HG02970 (cell line): Measurements from ENCODE around the gene PARD3.

Experiments
- ATAC-seq: cut with Tn5 transposase; IDR thresholded peaks from one replicate; pipeline ENCODE4 v1.9.1; 2021; ENCODE audit warnings: mild to moderate bottlenecking, moderate library complexity, moderate number of reproducible peaks; ENCODE audit not compliant: unreplicated experiment, low FRiP score

Gene PARD3

DNA sequence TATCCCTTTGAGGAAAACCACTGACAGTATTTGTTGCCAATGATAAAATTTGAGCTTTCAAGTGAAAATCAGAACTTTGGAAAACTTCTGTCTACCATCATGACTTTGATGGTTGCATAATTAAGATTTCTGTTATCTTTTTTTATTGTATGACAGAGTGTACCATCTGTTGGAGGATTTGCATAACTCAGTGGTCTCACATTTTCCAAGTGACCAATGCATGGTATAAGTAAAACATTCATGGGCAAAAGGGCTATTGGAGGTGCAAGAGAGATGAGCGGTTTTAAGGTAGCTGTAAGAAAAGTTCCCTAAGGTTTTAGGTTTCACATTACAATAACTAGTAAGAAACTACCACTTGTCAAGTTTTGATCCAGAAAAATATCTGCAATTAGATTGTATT lies 625.3 kb downstream of the PARD3 start:
- ATAC-seq = no peak

DNA sequence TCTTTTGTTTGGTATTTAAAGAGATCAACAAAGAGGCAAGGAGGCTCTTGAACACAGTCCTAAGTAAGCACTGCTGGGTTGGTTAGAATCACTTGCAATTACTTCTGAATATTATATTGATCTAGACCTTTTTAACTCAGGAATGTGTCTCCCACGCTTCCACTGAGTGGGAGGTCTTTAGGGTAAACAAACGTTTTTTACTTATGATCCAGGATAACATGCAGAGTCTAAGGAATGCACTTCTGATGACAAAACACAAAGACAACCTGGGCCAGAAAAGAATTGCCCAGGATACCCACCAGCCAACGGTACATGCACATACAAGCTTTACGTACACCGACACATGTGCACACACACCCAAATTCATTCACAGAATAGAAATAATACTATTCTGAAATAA lies 626.9 kb downstream of the PARD3 start:
- no peak for ATAC-seq

DNA sequence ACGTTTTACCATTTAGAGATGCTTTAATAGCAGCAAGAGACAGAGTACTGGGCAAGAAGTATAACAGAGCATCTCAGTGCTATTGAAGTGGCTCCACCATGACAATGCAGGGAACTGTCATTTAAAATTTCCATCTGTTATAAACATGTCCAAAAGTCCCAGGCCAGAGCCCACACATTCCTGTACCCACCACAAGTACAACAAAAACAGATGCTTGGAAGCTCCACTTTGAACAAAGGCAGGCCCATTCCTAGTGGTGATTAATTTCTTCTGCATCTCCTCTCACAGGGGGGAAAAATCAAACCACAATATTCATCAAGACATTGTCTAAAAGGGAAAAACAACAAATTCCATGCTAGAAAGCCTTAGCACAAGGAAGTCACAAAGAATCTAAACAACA lies 627.9 kb downstream of the PARD3 start:
- ATAC-seq = no peak

DNA sequence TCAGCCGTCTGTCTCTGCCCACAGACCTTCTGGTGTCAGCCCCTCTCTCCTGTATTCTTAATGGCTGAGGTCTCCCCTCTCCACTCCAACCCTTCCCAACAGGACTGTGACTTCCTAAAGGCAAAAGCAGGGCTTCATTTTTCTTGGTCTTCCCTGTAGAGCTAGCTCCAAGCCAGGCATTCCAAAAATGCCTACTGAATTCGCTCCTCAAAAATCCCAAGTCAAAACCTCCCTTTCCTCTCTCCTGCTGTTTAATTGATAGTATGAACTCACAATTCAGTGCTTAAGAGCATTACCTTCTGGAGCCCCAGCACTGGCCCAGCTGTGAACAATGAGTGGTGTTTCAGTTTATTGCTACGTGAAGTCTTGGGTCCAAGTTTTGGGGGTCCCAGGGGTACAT lies 628.4 kb downstream of the PARD3 start:
- no peak for ATAC-seq

DNA sequence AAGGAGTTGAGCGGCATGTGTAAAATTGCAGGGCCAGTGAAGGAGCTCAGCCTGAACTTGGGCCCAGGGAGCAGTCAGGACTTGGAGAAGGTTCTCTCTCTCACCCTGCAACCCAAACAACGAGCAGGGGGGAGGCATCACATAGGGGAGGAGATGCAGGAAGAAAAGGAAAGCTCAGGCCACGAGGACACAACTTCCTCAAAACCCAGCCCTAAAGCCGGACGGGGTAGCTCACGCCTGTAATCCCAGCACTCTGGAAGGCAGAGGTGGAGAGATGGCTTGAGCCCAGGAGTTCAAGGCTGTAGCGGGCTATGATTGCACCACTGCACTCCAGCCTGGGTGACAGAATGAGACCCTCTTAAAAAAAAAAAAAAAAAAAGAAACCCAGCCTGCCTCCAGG lies 629.1 kb downstream of the PARD3 start:
- no peak for ATAC-seq

DNA sequence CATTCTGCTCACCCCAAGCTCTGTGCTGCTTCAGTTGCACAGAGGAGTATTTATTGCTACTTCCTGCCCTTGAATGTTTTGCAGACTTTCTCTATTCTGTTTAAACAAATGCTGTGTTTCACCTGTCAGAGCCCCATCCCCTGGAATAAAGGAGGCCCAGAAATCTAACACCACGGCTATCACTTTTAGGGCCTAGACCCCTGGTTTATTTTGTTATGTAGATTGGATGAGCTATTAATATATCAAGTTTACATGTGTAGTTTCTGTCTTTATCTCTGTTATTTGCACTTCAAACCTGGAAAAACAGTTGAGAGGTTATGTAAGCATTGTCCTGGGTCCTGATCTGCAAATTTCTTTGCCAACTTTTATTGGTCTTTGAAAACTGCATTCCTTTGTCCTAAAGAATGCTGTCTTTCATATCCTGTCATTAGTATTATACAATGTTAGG lies 630.1 kb downstream of the PARD3 start:
- ATAC-seq = no peak

DNA sequence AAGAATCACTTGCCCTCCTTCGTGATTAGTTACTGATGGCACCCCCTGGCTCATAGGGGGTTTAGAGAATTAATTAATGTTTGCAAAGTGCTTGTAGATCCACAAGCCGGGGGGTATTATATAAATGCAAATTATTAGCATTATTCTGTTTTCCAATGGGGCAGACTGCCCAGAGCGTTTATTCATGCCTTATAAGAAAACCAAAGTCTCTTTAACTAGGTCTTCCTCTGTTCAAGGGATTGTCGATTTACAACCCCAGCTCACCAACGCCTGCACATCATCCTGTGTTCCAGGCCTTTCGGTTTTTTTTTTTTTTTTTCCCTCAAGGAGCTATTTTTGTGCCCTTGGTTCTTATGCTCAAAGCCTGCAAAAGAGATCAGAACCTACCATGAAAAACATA lies 630.7 kb downstream of the PARD3 start:
- no peak for ATAC-seq

DNA sequence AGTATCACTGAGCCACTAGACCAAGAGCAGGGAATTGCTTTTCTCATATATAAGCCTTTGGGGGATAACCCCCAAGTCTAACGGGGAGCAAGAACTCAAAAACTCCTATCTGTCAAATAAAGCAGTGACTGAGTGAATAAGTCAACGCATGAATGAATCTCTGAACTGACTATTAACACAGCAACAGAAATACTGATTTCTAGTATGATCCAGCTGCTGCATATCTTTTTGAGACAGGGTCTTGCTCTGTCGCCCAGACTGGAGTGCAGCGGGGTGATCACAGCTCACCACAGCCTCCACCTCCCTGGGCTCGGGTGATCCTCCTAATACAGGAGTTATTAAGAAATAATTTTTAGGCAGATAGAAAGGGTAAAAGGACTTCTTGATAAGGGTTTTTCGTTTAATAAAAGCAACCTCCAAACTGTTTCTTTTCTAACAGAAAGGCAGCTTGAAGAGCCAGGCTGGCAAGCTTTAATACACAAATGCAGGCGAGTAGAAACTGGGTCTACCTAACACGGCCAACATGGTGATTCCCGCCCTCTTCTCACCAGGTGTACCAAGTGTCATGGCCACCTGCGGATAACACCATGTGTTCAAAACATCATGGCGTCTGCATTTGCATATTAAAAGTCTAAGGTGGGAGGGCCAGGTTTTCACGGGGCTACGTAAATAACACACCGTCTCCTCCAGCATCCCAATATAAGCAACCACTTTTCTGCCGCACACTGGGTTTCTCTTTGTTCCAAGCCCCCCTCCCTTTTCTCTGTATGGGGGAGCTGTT lies 631.9 kb downstream of the PARD3 start:
- ATAC-seq = no peak

DNA sequence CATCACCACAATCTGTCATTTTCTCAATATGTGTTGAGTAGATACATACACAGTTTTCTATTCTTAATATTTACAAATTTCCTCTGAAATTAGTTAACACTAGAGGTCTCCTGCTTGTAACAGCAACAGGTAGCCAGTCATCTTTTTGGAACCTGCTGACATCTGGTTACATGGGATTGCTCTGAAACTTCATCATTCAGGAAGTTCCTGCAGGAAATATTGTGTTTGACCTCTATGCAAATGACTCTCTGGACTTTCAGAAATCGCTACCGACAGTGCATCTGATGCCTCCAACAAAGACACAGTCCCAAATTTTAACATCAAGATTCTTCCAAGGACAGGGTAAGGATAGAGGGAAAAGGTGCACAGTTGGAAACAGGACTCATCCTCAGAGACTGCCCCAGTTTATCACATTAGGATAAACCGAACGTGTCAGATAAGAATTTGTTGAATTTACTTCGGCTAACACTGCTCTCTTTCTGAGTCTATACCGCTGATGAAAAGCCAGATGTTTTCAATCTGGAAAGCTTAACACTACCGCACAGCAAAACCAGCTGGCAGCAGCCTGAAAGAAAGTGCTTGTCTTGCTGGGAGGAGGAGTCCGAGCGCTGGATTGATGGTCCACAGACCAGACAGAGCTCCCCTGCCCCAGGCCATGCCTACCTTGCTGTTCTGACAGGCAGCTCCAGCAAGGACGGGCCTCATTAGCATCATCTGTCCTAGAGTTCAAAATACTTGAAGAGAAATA lies 633.4 kb downstream of the PARD3 start:
- ATAC-seq = no peak

DNA sequence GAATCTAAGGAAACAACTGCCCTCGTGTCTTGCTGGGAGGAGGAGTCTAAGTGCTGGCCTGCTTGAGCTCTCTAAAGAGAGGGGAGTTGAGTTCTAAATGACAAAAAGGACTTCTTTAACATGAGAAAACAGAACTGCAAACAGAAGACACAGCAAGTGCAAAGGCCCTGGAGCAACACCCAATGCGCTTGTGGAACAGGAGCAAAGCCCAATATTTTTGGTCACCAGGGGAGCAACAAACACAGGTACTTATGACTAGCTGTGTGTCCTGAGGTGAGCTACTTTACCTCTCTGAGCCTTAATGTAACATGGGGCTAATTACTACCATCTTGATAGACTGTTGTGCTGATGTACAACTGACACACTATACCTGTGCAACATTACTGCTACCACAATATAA lies 634.3 kb downstream of the PARD3 start:
- ATAC-seq = no peak

DNA sequence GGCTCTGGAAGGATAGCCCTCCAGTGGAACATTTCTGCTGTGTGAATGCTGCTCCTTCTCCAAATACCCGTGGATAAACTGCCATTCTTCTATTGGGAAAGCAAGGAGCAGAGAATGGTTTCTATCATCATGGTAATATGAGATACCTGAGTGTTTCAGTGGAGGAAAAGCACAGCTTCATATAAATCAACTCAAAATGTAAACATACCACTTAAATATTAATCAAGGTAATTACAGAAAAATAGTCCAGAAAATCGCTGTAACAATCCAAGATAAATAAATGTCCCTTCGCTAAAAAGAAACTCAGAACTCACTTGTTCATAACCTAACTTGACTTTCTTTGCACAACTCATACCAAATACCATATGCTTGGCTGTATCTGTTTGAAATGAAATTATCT lies 635.8 kb downstream of the PARD3 start:
- ATAC-seq = no peak

DNA sequence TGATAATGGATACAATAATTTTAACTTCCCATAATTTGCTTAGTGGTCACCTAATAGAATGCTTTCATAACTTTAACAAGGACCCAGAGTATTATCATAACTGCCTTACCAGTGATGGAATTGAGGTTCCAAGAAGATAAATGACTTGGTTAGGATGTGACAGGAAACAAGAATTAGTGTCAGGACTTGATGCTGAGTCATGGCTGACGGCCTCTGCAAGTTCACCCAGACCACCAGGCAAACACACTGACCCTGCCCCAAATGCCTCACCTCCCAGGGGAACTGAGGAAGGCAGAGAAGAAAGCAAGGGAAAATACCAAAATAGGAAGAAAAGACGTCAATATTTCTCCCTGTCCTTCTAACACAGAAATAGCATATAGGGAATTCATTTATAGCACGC lies 636.3 kb downstream of the PARD3 start:
- no peak for ATAC-seq

DNA sequence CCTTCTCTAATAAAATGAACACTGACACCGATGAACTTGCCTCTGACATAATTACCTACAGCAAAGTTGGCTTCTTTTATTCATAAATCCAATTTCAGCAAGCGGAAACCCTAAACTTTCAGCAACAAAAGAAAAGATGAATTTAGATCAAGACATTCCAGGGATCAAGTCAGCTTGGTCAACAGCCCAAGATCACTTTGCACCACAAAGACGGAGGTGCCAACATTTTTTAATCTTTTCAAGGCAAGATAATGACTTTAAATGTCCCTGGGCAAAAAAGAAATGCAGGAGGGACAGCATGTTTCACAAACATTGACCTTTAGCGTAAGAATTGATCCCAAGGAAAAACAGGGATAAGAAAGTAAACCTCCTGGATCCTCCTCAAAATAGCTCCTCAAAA lies 636.9 kb downstream of the PARD3 start:
- ATAC-seq = no peak

DNA sequence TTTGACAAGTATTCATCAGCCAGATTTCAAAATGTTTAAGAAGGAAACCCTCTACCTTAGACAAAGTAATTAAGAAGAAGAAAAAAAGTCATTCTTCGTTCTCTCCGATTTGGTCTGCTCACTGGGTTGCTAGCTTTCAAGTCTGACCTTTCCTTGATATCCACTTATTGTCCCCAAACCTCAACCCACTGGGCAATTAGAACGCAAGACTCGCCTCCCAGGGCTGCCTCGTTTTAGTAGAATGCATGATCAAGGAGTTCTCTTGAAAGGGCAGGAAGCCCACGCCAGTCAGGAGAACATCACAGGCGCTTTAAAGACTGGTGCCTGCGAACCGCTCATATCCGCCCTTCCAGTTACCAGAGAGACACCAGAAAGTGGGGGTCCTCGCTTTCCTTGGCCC lies 637.7 kb downstream of the PARD3 start:
- no peak for ATAC-seq

DNA sequence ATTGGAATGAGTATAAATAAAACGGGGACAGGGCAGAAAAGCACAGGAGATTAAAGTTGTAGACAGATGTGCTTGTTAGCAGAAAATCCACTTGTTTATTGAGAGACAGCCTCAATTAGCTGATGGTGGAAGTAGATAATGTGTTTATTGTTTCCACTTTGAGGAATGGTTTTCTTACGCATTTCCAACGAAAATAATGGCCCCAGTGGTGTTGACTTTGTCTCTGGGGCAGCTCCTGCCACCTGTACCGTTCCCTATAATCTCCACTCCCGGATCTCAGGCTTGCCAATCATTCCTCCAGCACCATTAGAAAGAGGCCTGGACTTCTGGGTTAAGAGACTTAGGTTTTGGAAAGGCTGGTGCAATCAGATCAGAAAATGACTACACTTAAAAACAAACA lies 638.7 kb downstream of the PARD3 start:
- no peak for ATAC-seq

DNA sequence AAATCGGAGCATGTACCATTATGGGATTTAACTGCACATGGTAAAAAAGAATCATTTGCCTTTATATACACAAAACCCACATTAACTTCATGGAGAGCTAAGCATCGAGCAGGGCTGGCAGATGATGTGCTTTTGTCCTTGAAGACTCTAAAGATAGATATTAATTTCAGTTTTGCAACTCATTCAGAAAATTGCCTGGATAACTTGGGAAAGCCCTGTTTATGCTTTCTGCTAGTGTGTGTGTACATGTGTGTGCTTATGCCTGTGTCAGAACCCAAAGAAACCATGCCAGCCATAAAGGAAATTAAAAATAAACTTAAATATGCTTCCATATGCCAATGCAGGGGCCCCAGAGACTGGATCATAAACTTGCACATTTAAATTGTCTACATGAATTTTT lies 640.0 kb downstream of the PARD3 start:
- ATAC-seq = no peak

DNA sequence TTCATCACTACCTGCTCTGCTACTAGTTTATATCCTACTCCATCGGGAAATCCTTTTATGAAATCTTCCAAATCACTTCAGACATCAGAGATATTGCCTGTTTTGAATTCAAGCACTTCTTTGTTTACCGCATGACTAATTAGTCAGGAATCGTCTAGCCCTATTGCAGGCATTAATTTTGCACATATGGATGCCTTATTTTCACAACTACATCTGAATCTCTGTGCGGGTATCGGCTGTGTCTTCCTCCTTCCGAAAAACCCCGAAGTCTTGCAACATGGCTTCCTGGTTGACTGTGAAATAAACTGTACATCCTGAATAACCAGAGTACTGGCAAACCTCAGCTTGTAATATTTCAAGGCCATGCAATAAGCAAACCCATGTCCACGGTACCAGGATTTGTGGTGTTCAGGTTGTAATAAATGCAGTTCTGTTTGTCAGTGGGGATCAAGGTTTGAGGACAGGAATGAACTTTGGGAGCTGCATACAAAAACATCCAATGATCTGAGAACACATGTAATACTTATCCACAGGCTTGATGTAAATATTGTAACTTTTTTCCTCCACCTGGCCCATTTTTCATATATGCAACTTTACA lies 642.1 kb downstream of the PARD3 start:
- ATAC-seq = no peak

DNA sequence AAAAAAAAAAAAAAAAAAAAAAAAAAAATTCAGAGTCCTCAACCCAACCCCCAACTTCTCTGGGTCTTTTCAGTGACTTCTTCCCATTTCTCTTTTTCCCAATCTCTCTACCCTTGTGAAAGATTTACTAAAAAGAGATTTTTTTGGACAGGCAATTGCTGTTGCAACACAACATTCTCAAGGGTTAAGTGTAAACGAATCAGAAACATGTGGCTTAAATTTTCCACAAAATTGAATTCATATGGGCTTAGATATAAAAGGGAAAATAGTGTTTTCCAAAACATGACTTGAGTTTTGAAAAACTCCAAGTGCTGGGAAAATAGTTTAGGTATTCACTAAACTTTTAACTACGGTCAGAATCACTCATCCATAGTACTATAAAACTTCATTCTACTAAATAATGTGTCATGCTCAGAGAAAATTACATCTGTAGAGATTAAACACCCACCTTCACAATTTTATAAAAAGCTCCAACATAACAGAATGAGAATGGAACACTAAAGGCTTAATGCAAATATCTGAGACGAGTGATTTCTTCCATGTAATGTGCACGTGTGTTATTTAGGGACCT lies 643.1 kb downstream of the PARD3 start:
- no peak for ATAC-seq

DNA sequence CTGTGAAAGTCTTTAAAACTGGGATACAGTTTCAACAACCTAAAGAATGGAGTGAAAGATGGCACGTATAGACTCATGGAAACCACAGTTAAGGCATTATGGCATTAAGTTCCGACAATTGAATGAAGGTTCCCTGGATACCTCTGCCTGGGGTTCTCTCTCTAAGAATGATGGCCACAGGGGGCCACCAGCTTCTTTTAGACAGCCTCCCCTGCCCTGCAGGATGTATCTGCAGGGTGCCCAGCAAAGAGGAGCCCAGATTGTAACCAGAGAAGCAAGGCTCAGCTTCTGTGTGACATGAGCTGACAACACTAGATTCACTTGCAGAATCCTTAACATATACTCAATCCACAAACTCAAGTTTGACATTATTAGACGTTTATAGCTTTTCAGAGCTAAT lies 645.4 kb downstream of the PARD3 start:
- no peak for ATAC-seq

DNA sequence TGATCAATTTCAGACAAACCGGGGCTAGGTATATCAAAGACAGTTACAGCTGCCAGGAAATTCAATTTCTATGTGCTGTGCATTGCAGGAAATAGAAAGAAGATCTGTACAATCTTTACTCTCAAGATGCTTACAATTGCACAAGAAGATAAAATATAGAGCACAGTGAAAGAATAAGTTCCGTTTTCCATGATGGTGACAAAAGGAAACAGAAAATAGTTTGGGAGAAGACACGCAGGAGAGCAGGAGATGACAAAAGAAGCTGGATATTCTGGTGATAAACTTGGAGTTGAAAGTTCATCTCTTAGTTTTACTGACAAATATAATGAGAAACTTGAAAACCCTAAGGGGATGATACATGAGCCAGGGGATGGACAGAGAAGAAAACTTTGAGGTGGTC lies 646.0 kb downstream of the PARD3 start:
- ATAC-seq = no peak

DNA sequence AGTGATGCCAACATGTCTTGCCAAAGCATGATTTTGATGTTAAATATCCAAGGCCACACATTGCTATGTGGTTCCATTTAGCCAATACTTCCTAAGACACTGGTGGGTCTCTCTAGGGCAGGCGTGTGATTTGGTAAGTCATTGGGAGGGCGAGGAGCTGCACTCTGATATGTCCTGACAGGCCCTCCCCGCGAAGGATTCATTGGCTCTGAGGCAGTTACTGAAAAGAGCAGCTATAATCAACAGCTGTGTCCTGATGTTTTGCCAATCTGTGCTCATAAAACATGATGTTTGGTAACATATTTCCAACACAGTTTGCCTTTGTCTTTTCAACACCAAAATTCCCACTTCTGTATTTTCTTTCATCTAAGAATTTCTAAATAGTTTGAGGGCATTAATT lies 646.7 kb downstream of the PARD3 start:
- ATAC-seq = no peak
